ENCODE data around the gene CEP83.

The CEP83 gene

DNA sequence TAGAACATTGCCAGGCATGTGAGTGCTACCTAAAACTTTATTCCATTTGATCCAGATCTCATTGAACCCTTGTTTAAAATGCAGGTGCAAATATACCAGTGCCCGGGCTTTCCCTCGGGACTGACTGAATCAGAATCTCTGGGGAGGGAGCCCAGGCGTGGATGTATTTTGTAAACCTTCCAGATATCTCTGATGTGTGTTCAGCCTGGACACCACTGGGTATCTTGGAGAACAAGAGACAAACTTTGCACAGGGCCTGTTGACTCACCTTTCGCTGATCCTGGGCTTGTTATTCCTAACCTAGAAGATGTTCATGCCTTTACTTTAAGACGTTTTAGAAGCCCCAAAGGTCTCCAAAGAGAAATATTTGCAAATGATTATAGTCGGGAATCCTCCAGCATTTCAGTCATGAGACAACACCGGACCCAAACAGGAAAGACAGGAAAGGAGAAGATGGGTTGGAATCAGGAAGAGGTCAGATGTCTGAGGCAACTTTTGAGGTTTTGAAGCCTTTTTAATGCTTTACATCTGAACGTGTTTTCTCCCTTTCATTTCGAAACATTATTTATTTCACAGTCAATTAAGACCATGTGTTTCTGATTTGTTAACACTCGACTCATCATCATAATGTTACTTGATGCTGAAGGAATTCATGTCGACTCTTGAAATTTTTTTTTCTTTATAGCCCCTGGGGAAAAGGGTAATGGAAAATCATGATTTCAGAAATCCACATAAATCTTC is 192.7 kb downstream of the CEP83 start:
- DNase-seq, result no peak

DNA sequence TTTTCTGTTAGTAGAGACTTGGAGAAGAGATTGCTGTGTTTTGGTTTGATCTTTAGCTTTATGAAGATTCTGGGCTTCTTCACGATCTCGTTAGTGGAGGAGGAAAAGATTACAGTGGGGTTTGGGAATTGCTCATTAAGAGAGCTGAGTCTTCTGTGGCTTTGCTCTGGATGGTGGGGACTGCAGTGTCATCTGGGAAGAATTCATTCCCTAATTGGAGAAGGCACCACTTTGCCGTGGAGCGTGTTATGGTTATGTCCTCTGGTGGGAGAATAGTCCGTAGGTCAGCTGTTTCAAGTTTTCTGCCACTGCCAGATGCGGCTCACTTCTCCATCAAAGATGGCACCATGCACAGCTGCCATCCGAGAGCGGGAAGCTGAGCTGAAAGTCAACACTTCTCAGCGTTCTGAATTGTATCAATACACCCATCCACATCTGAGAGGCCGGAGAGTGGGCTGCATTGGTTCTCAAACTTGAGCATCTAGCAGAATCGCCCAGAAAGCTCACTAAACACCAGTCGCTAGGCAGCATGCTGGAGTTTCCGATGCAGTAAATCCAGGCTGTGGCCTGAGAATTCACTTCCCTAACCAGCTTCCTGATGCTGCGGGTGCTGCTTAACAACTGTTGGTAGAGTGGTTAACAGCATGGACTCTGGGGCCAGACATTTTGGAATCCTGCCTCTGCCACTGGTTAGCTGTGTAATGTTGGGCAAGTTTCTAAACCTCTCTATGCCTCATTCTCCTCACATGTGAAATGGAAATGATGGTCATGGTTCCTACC is 193.5 kb downstream of the CEP83 start:
- DNase-seq, result no peak

DNA sequence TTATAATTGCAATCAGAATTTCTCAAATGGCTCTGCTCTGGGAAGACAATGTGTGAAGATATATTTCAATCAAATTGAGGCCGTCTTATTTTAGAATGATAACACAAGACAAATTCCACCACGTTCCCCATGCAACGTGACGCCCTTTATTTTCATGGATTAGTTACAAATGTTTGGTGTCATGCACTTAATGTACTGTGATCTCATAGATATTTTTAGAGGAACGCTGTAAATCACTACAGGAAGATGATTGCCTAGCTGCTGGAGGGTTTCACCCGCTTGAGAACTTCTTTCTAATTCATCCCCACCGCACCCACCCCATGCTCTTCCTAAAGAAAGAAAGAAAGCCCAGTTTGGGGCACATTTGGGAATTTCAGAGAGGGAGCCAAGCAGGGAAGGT is 194.1 kb downstream of the CEP83 start:
- no peak for DNase-seq

DNA sequence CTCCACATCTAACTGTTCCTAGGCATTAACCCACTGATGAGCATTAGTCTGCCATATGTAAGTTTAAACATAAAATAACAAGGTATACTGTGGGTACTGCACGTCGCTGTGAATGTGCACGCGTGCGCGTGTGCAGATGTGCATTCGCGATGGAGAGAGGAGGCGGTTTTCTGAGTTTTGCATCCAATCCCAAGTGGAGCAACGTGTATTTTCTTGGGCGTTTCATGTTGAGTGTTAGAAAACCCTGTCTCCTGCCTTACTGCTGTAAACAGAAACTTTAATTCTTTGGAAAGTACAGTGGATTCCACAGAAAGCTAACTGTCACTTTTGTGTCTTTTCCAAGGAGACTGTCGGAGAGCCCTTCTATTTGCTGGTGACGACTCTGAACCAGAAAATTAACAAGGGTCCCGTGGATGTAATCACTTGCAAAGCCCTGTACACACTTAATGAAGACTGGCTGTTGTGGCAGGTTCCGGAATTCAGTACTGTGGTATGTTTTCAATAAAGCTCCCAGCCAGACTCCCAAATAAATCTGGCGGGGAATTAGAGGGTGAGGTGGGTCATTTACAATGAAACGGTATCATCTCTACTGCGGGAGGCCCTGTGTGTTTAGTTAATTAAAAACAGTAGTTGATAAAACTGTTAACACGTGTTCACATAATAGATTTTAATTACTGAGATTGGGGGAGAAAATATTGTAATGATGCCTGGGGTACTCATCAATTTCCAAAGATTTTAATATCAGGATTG is 194.8 kb downstream of the CEP83 start:
- no peak for DNase-seq

DNA sequence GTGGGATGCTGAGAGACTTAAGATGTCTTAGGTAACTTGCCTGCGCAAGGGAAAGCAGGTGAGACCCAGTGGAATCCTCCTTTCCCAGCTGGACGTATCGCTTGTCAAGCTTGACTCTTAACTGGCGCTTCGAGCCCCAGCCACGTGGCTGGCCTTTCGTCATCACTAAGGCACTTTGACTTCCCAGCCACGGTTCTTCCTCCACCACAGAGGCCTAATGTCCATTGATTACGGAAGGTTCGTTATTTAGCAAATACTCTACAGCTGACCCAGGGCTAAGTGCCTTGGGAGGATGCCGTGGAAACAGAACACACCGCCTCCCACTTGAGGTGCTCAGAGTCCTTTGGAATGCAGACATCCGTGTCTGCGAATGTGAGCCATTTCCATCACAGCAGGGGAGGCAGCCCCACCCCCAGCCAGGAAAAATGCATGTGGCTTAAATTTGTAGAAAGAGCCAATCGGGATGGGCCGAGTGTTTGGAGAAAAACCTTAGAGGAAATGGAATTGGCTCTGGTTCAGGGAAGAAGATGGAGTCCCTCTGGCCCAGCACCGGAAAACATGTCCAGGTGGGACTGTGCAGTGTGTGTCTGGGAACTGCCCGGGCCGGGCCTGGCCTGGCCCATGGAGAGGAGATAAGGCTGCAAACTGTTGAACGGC is 195.6 kb downstream of the CEP83 start:
- DNase-seq, result no peak

DNA sequence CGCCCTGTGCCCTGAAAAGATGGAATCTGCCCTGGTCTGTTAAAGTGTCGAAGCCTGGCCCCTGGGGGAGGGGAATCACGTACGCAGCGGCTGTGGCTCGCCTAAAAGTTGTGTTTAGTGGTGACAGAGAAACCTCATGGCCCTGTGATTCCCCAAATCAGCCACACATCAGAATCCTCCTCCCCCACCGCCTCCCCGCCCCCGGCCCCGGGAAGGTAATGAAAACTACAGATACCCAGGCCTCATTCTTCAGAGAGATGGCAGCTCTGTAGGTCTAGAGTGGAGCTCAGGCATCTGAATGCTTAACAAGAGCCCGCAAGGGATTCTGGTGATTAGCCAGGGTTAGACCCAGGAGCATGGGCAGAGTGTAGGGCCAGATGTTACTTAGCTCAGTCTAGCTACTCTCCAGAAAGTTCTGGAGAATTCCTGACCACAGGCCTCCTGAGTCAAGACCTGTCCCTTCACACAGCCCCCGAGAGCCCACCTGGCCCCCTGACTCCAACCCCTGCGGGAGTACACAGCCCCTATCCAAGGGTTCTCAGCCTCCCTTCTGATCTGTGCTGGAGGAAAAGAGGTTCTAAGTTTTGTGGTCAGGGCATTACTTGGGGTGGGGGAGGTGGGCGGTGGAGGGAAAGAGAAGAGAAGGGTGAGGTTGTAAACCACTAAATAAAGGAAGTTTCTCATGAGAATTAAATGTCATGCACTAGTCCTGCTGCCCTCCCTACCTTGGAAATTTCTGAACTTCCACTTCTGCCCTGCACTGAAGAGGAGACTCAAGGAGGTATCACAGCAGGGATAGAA is 196.5 kb downstream of the CEP83 start:
- DNase-seq, result no peak

DNA sequence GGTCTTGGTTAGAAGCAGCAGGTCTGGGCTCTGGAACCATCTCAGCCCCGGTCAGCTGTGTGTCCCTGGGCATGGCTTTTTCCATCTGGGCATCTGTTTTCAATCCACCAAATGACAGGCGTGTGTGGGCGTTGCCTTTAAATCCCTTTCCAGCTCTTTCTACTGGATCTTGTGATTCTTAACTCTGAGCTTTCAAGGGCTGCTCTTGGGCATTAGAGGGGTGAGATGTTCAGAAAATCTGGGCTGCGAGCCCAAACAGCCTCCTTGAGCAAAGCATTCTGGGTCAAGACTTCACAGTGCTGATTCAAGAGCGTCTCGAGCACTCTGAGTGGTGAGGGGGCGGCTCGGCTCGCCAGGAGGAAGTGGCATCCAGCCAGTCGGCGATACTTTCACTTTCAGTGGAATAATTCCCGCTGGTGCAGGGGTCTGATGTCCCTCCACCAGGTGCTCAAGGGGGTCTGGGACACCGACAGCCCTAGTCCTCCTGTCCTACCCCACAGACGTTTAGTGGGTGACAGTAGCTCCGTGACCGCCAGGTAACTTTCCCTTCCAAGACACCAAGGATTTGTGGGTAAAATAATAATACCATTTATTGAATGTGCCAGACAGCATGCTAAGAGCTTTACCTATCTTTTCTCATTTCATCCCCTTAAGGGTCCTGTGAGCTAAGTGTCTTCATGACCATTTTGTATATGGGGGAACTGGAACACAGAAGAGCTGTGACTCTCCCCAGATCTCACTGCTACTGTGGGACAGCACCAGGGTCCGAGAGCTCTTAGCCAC is 197.2 kb downstream of the CEP83 start:
- DNase-seq, result no peak

DNA sequence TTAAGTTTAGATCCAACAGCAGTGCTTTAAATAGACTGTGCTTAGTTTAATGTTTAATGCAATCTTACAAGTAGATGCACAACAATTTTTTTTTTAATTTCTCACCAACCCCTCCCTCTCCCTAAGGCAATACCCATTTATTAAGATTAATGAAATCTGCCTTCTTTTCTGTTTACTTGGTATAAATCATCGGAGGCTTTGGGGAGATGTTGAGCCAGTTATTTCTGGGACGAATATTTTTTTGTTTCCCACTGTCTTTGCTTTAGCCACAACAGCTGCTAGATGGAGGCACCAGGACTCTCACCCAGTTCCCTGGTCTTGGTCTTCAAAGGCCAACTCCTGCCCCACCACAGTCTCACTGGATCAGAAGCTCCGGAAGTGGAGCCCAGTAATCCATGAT is 197.9 kb downstream of the CEP83 start:
- DNase-seq, result no peak

DNA sequence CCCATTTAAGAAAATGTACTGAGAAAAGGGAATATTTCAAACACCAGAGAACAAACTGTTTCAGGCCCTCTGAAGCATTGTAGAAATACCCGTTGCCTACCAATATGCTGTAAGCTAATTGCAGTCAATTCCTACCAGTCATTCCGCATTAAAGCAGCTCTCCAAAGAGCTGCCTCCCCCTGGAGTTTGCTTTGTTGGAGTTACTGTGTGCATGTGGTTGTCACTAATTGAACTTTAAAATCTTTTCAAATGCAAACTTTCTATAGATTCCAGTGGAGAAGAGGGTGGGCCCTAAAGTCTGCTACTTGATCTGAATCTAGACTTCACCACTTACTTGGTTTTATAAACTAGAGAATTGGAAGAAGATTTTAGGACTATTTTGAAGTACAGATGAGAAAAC is 198.5 kb downstream of the CEP83 start:
- no peak for DNase-seq

DNA sequence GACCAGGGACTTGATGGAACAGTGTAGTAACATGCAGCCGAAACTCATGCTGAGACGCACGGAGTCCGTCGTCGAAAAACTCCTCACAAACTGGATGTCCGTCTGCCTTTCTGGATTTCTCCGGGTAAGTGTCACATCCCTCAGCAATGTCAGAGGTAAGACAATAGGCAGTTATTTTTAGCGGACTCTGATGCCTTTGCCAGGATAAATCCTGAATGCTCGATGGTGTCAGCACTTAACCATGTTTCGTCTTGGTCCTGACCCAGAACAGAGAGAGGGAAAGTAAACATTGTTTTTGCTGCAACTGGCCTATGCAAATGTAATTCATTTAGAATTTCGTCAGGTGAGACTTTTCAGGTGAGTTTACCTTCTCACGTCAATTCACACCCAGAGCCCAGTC is 198.9 kb downstream of the CEP83 start:
- no peak for DNase-seq

DNA sequence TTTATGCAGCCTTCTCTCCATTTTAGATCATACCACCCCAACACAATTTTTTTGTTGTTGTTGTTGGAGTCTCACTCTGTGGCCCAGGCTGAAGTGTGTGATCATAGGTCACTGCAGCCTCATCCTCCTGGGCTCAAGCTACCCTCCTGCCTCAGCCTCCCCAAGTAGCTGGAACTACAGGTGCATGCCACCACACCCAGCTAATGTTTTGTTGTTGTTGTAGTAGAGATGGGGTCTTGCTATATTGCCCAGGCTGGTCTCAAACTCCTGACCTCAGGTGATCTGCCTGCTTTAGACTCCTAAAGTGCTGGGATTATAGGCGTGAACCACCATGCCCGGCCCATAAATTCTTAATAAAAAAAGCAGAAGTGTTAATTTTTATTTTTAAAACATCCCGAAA is 199.7 kb downstream of the CEP83 start:
- DNase-seq, result no peak

DNA sequence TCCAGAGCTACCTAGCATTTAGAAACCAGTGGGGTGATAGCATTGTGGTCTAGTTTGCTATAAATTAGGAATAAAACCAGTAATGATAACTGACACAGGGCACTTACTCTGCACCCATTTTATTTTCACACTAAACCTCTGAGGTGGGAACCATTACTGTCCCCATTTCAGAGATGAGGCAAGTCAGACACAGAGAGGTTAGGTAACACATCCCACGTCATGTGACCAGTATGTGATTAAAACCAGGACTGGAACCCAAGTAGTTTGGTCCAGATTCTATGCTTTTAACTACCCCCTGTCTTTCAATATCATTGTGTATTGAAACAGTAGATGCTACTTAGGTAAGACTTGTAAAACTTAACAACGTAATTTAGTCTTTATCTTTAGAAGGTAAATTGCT is 201.1 kb downstream of the CEP83 start:
- no peak for DNase-seq

All from T1000 (cell line).